GM12878 (cell line): ENCODE results near the gene C9orf72. TPM values are rescaled to one million over a fixed set of nuclear protein-coding genes. Genes with fewer than 3 reads are reported as not detected.

Source experiments
- CHD2 ChIP-seq: IDR thresholded peaks from 2 replicates; pipeline ENCODE4 v1.6.1; 2011; ENCODE audit warnings: low read depth, low read length, improper control_type of control experiment, borderline replicate concordance
- EP300 ChIP-seq, 2 experiments: fragments of 150-350 bp in 1 of 2; IDR thresholded peaks; 2 replicates each; pipeline ENCODE4 v1.6.1; 2011 to 2012; ENCODE audit warnings: low read depth in 2 of 2, low read length in 2 of 2, borderline replicate concordance in 1 of 2, improper control_type of control experiment in 1 of 2, inconsistent platforms in 1 of 2; ENCODE audit not compliant: control insufficient read depth in 1 of 2
- GATAD2B ChIP-seq: fragments of 450-650 bp; conservative IDR thresholded peaks from 2 replicates; pipeline ENCODE4 v1.6.1; 2017; ENCODE audit warnings: low read depth, mild to moderate bottlenecking, moderate library complexity
- HDAC6 ChIP-seq: fragments of 200-600 bp; sonication (generic); IDR thresholded peaks from one replicate; pipeline ENCODE4 v1.8.0; 2017; ENCODE audit warnings: antibody characterized with exemption; ENCODE audit not compliant: unreplicated experiment
- KDM1A ChIP-seq: fragments of 200-600 bp; sonication (generic); IDR thresholded peaks from 2 replicates; pipeline ENCODE4 v1.6.1; 2016; ENCODE audit warnings: borderline replicate concordance
- MEF2A ChIP-seq: IDR thresholded peaks from 2 replicates; pipeline ENCODE4 v1.6.1; 2011; ENCODE audit warnings: low read depth, mild to moderate bottlenecking, low read length, moderate library complexity; ENCODE audit not compliant: insufficient read depth
- MTA3 ChIP-seq: IDR thresholded peaks from 2 replicates; pipeline ENCODE4 v1.6.1; 2012; ENCODE audit warnings: low read length, inconsistent platforms, borderline replicate concordance
- MYC ChIP-seq: IDR thresholded peaks from 2 replicates; pipeline ENCODE4 v1.6.1; 2011; ENCODE audit warnings: mild to moderate bottlenecking, low read length, moderate library complexity, inconsistent platforms; ENCODE audit not compliant: insufficient read depth, insufficient replicate concordance, insufficient read length, severe bottlenecking
- POU2F2 ChIP-seq: IDR thresholded peaks from 3 replicates; pipeline ENCODE4 v1.6.1; 2011; ENCODE audit warnings: low read depth, mild to moderate bottlenecking, low read length, borderline replicate concordance
- RAD21 ChIP-seq: IDR thresholded peaks from 2 replicates; pipeline ENCODE4 v1.6.1; 2011; ENCODE audit warnings: mild to moderate bottlenecking, low read depth, low read length, moderate library complexity; ENCODE audit not compliant: insufficient read depth
- RAD51 ChIP-seq: fragments of 450-650 bp; IDR thresholded peaks from 2 replicates; pipeline ENCODE4 v1.6.1; 2016; ENCODE audit warnings: moderate library complexity, mild to moderate bottlenecking, inconsistent platforms
- RUNX3 ChIP-seq: IDR thresholded peaks from 2 replicates; pipeline ENCODE4 v1.6.1; 2012; ENCODE audit warnings: low read length, inconsistent platforms
- SIN3A ChIP-seq: IDR thresholded peaks from 2 replicates; pipeline ENCODE4 v1.6.1; 2012; ENCODE audit warnings: low read depth, low read length, improper control_type of control experiment
- SIX5 ChIP-seq: IDR thresholded peaks from 2 replicates; pipeline ENCODE4 v1.6.1; 2011; ENCODE audit warnings: mild to moderate bottlenecking, low read depth, low read length, moderate library complexity; ENCODE audit not compliant: severe bottlenecking
- SP1 ChIP-seq: IDR thresholded peaks from one replicate; pipeline ENCODE4 v1.6.1; 2011; ENCODE audit warnings: low read depth, low read length
- SREBF1 ChIP-seq: IDR thresholded peaks from 2 replicates; pipeline ENCODE4 v1.6.1; 2012; ENCODE audit warnings: mild to moderate bottlenecking, low read length
- ZNF384 ChIP-seq: IDR thresholded peaks from 2 replicates; pipeline ENCODE4 v1.6.1; 2012; ENCODE audit warnings: low read depth, mild to moderate bottlenecking, low read length, improper control_type of control experiment, borderline replicate concordance
- ZNF622 ChIP-seq: fragments of 450-650 bp; IDR thresholded peaks from 2 replicates; pipeline ENCODE4 v1.6.1; 2017; ENCODE audit warnings: mild to moderate bottlenecking, inconsistent platforms
- ZSCAN29 ChIP-seq: fragments of 450-650 bp; IDR thresholded peaks from 2 replicates; pipeline ENCODE4 v1.6.1; 2017; ENCODE audit warnings: mild to moderate bottlenecking, moderate library complexity
- polyA plus RNA-seq, 11 experiments: library from polyadenylated mRNA; depleted of rRNA in 4 of 11; unstranded in 6 of 11; stranded (reverse) in 5 of 11; fragments of >200 nt; fragmentation: Nextera tagmentation in 4 of 11; fragmentation: Illumina TruSeq in 1 of 11; extraction: Ambion mirVana in 4 of 11; extraction: Trizol in 1 of 11; gene quantifications; 1 replicate in 1 of 11; 2 replicates in 10 of 11; pipeline versions ENCODE4 v1.2.1 to v1.2.3, GENCODE V29; 2011 to 2016; ENCODE audit warnings: inconsistent platforms in 2 of 11, missing spikeins in 2 of 11, low read depth in 1 of 11
- total RNA-seq, 4 experiments: library from RNA; depleted of rRNA in 3 of 4; stranded (reverse); fragments of >200 nt in 3 of 4; fragmentation: Illumina TruSeq in 1 of 4; extraction: Trizol in 1 of 4; gene quantifications; 2 replicates each; pipeline versions ENCODE4 v1.2.1 to v1.2.3, GENCODE V29; 2013 to 2021
- TF ChIP-seq, protein P1 (sequence below): fragments of 450-650 bp; IDR thresholded peaks from 2 replicates; pipeline ENCODE4 v1.6.1; 2017; ENCODE audit warnings: mild to moderate bottlenecking, low read depth, inconsistent platforms; ENCODE audit not compliant: poor library complexity, severe bottlenecking
- TF ChIP-seq, protein P2 (sequence below): fragments of 450-650 bp; IDR thresholded peaks from 2 replicates; pipeline ENCODE4 v1.6.1; 2018; ENCODE audit warnings: borderline replicate concordance, mild to moderate bottlenecking; ENCODE audit not compliant: partially characterized antibody
- TF ChIP-seq, protein P3 (sequence below): fragments of 450-650 bp; IDR thresholded peaks from 2 replicates; pipeline ENCODE4 v1.6.1; 2017; ENCODE audit warnings: antibody characterized with exemption, mild to moderate bottlenecking, moderate library complexity

Gene C9orf72
- total and polyA plus RNA-seq, 10 of the 15 experiments (the other 5 are each of a cell fraction or from before 2014, with no cell fraction given): 4.8 to 9.0 (median 6.4) TPM

DNA sequence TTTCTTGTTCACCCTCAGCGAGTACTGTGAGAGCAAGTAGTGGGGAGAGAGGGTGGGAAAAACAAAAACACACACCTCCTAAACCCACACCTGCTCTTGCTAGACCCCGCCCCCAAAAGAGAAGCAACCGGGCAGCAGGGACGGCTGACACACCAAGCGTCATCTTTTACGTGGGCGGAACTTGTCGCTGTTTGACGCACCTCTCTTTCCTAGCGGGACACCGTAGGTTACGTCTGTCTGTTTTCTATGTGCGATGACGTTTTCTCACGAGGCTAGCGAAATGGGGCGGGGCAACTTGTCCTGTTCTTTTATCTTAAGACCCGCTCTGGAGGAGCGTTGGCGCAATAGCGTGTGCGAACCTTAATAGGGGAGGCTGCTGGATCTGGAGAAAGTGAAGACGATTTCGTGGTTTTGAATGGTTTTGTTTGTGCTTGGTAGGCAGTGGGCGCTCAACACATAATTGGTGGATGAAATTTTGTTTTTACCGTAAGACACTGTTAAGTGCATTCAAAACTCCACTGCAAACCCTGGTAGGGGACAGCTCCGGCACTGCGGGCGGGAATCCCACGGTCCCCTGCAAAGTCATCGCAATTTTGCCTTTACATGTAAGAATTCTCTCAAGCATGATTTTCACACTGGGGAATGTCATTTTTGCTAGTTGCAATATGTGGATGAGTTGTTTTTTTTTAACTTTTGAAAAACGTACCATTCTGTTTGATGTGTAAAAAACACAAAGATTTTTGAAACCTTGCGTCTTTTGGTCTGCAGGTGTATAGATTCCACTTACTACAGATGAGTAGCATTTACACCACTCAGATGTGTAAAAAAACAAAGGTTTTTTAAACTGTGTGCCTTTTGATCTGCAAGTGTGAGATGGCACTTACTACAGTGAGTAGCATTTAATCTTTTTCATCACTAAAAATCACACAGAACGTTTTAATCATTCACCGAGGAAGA lies 631 bp upstream of the C9orf72 start (continued):
- TF ChIP-seq SIX5 (peak; percentile 43), RUNX3 (peak; percentile 36; the same call in 1 of the 2 replicates), ZNF384 (no peak), EP300 (IDR thresholded peaks at IDR 0.05; ENCODE audit: borderline replicate concordance in 1 of 2, control insufficient read depth in 1 of 2, low read depth in 2 of 2, low read length in 2 of 2) (peak in 1 of 2 experiments; percentile 71; a peak in 3 of 4 replicates), SP1 (peak; percentile 71), SIN3A (no peak; the same call in 1 of the 2 replicates), HDAC6 (no peak), KDM1A (no peak), SREBF1 (no peak), RAD51 (peak; percentile 53; the same call in 1 of the 2 replicates), MTA3 (no peak), GATAD2B (no peak), POU2F2 (no peak; the same call in 1 of the 3 replicates), RAD21 (no peak), MYC (no peak), MEF2A (peak; percentile 63; the same call in 1 of the 2 replicates), CHD2 (peak; percentile 83; the same call in 1 of the 2 replicates), ZNF622 (no peak), ZSCAN29 (no peak)
- TF ChIP-seq, protein P1, sequence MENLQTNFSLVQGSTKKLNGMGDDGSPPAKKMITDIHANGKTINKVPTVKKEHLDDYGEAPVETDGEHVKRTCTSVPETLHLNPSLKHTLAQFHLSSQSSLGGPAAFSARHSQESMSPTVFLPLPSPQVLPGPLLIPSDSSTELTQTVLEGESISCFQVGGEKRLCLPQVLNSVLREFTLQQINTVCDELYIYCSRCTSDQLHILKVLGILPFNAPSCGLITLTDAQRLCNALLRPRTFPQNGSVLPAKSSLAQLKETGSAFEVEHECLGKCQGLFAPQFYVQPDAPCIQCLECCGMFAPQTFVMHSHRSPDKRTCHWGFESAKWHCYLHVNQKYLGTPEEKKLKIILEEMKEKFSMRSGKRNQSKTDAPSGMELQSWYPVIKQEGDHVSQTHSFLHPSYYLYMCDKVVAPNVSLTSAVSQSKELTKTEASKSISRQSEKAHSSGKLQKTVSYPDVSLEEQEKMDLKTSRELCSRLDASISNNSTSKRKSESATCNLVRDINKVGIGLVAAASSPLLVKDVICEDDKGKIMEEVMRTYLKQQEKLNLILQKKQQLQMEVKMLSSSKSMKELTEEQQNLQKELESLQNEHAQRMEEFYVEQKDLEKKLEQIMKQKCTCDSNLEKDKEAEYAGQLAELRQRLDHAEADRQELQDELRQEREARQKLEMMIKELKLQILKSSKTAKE: no peak
- TF ChIP-seq, protein P2, sequence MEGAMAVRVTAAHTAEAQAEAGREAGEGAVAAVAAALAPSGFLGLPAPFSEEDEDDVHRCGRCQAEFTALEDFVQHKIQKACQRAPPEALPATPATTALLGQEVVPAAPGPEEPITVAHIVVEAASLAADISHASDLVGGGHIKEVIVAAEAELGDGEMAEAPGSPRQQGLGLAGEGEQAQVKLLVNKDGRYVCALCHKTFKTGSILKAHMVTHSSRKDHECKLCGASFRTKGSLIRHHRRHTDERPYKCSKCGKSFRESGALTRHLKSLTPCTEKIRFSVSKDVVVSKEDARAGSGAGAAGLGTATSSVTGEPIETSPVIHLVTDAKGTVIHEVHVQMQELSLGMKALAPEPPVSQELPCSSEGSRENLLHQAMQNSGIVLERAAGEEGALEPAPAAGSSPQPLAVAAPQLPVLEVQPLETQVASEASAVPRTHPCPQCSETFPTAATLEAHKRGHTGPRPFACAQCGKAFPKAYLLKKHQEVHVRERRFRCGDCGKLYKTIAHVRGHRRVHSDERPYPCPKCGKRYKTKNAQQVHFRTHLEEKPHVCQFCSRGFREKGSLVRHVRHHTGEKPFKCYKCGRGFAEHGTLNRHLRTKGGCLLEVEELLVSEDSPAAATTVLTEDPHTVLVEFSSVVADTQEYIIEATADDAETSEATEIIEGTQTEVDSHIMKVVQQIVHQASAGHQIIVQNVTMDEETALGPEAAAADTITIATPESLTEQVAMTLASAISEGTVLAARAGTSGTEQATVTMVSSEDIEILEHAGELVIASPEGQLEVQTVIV: peak; percentile 37
- TF ChIP-seq, protein P3, sequence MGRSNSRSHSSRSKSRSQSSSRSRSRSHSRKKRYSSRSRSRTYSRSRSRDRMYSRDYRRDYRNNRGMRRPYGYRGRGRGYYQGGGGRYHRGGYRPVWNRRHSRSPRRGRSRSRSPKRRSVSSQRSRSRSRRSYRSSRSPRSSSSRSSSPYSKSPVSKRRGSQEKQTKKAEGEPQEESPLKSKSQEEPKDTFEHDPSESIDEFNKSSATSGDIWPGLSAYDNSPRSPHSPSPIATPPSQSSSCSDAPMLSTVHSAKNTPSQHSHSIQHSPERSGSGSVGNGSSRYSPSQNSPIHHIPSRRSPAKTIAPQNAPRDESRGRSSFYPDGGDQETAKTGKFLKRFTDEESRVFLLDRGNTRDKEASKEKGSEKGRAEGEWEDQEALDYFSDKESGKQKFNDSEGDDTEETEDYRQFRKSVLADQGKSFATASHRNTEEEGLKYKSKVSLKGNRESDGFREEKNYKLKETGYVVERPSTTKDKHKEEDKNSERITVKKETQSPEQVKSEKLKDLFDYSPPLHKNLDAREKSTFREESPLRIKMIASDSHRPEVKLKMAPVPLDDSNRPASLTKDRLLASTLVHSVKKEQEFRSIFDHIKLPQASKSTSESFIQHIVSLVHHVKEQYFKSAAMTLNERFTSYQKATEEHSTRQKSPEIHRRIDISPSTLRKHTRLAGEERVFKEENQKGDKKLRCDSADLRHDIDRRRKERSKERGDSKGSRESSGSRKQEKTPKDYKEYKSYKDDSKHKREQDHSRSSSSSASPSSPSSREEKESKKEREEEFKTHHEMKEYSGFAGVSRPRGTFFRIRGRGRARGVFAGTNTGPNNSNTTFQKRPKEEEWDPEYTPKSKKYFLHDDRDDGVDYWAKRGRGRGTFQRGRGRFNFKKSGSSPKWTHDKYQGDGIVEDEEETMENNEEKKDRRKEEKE: no peak
